Measurements from ENCODE around the gene EDARADD. TPM values are rescaled to one million over a fixed set of nuclear protein-coding genes. Genes with fewer than 3 reads are reported as not detected.

The EDARADD gene
- total RNA-seq (2021; ENCODE audit: unreplicated experiment) (0.30 TPM), Bru-seq, nascent RNA (percentile 11 among the genes with signal in this experiment), BruChase-seq, experiment 1, labeled RNA remaining after a 6-hour chase (percentile 11 among the genes with signal in this experiment), BruChase-seq, experiment 2, labeled RNA remaining after a 2-hour chase (percentile 11 among the genes with signal in this experiment)
- polyA plus RNA-seq (2012) = 0.02 and 0.10 TPM in 2 replicates
- long read RNA-seq = 0 reads

DNA sequence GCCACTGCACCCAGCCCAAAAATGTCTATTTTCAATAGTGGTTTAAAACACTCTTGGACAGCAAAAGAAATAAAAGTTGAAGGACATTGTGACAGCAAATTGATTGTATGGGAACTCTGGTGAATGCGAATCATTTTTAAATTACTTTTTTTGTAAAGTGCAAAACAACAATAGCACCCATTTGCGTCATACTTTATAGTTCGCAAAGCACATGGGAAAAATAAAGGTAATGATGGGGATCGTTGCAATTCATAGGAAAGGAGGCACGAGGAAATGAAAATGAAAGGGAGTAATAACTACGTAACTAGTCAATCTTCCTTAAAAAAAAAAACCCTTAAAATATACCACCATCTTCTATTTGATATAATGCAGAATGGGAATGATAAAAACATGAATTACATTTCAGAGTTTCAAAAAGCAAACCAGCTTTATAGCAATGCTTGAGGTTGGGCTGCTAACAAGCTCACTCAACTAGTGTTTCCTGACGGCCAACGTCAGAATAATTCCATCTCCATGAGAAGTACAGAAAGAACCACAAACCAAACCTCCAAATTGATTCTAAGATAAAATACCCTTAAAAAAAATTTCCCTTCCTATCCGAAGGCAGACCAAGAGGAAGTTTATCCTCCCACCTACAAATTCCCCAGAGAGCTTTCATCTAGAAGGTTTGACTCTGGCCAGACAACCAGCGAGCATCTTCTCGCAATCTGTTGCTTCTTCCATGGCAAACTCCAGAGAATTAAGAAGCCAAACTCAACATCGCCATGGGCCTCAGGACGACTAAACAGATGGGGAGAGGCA is at the start of gene EDARADD:
TSS of gene EDARADD (plus strand) at position 606 of the 801 bp plus-strand sequence. CDS start at position 765, 159 bp downstream.
- ChIA-PET CTCF (interaction anchor here (1.0 kb wide), 1 partner anchor 12 kb away, joined by 4 read pairs; no protein-coding TSS in a partner anchor), RAD21 (ENCODE audit: low non-redundant PET in 1 of 2, low total read pairs in 2 of 2, uncharacterized antibody in 2 of 2, unreplicated experiment in 2 of 2) (no interaction called here), POLR2A (no interaction called here)
- Histone ChIP-seq H2AFZ (ENCODE audit: low read depth, low read length, poor library complexity, severe bottlenecking) (no peak within 1 kb of the TSS), H3K9ac (ENCODE audit: low read length) (no peak within 1 kb of the TSS), H3K9me3 (ENCODE audit: control insufficient read depth in 1 of 2, insufficient read depth in 1 of 2, low read depth in 1 of 2, low read length in 2 of 2) (no peaks in the 10 kb centered on the region), H3K4me1 (ENCODE audit: control insufficient read depth in 1 of 2, insufficient read depth in 2 of 2, low read length in 2 of 2) (no peaks in the 10 kb centered on the region), H3K4me2 (ENCODE audit: low read length) (no peak within 1 kb of the TSS), H3K27ac (ENCODE audit: low read depth, low read length) (no peak within 1 kb of the TSS), H3K36me3 (ENCODE audit: control insufficient read depth in 1 of 2, insufficient read depth in 2 of 2, low read length in 2 of 2) (no peaks in the 10 kb centered on the region), H3K79me2 (ENCODE audit: insufficient read depth, low read length) (no peaks in the 10 kb centered on the region), H4K20me1 (ENCODE audit: insufficient read depth) (no peaks in the 10 kb centered on the region), H3K9me2 (ENCODE audit: insufficient read depth) (no peaks in the 10 kb centered on the region), H3K27me3 (ENCODE audit: insufficient read depth, low read length) (no peaks in the 10 kb centered on the region), H3K4me3 (replicated peaks in 1 of 2; ENCODE audit: low read depth in 1 of 2, low read length in 2 of 2) (no peak within 1 kb of the TSS)
- intact Hi-C loops (cut with micrococcal nuclease) = no loop called here
- ATAC-seq = no peak
- BruUV-seq (replicated peaks) = no TSS peak
- DNase-seq (ENCODE audit: low read depth, low spot score) = no peak
- no peak for TF ChIP-seq TCF7L2 (IDR thresholded peaks at IDR 0.05; ENCODE audit: borderline replicate concordance, extremely low read depth, insufficient read depth, insufficient read length)
- TF ChIP-seq EGR1 (IDR thresholded peaks at IDR 0.05; ENCODE audit: low read depth) = no peak
- TF ChIP-seq EZH2phosphoT487 (IDR thresholded peaks at IDR 0.05; ENCODE audit: borderline replicate concordance) = no peak
- TF ChIP-seq CEBPB (IDR thresholded peaks at IDR 0.05; ENCODE audit: low read depth) = no peak
- TF ChIP-seq EZH2 (IDR thresholded peaks at IDR 0.05) = no peak
- no peak for TF ChIP-seq ZFX (IDR thresholded peaks at IDR 0.05)
- TF ChIP-seq POLR2AphosphoS5 (IDR thresholded peaks at IDR 0.05; ENCODE audit: low read depth, low read length) = no peak
- no peak for TF ChIP-seq SP1 (IDR thresholded peaks at IDR 0.05; ENCODE audit: low read depth)

DNA sequence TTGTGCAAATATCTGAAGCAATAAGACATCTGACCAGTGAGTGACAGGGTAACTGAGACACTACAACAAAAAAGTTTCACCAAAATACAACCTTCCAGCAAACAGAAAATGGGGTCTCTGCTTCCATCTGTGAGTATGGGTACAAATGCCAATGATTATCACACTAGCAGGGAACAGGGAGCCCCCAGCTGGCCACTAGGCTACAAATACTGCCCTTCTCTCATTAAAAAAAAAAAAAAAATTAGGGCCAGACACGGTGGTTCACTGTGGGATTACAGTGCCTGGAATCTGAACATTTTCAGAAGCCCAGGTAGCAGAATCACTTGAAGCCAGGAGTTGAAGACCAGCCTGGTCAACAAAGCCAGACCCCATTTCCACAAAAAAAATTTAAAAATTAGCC is 48.4 kb upstream of the EDARADD start:
- no TSS peak for BruUV-seq (replicated peaks)
- ATAC-seq (peak; percentile 81), DNase-seq (ENCODE audit: low read depth, low spot score) (no peak)
- intact Hi-C loops (cut with micrococcal nuclease) = no loop called here
- ChIA-PET CTCF (interaction anchor here (0.8 to 0.9 kb wide), 2 partner anchors 18 to 187 kb away, joined by 3 read pairs; no protein-coding TSS in a partner anchor), RAD21 (ENCODE audit: low non-redundant PET in 1 of 2, low total read pairs in 2 of 2, uncharacterized antibody in 2 of 2, unreplicated experiment in 2 of 2) (no interaction called here), POLR2A (no interaction called here)
- H3K9ac ChIP-seq (ENCODE audit: low read length) = no peak overlapping the region
- no peaks in the 10 kb centered on the region for H3K4me1 ChIP-seq (ENCODE audit: control insufficient read depth in 1 of 2, insufficient read depth in 2 of 2, low read length in 2 of 2)
- H4K20me1 ChIP-seq (ENCODE audit: insufficient read depth) = no peaks in the 10 kb centered on the region
- H3K9me2 ChIP-seq (ENCODE audit: insufficient read depth) = no peaks in the 10 kb centered on the region
- H3K4me3 ChIP-seq (replicated peaks in 1 of 2; ENCODE audit: low read depth in 1 of 2, low read length in 2 of 2) = no peak overlapping the region
- H2AFZ ChIP-seq (ENCODE audit: low read depth, low read length, poor library complexity, severe bottlenecking) = no peak overlapping the region
- no peak overlapping the region for H3K4me2 ChIP-seq (ENCODE audit: low read length)
- H3K36me3 ChIP-seq (ENCODE audit: control insufficient read depth in 1 of 2, insufficient read depth in 2 of 2, low read length in 2 of 2) = no peaks in the 10 kb centered on the region
- H3K9me3 ChIP-seq (ENCODE audit: control insufficient read depth in 1 of 2, insufficient read depth in 1 of 2, low read depth in 1 of 2, low read length in 2 of 2) = no peaks in the 10 kb centered on the region
- H3K27ac ChIP-seq (ENCODE audit: low read depth, low read length) = no peak overlapping the region
- no peaks in the 10 kb centered on the region for H3K79me2 ChIP-seq (ENCODE audit: insufficient read depth, low read length)
- no peaks in the 10 kb centered on the region for H3K27me3 ChIP-seq (ENCODE audit: insufficient read depth, low read length)
- no peak for TF ChIP-seq SIN3A (IDR thresholded peaks at IDR 0.05; ENCODE audit: low read depth)
- no peak for TF ChIP-seq SRF (IDR thresholded peaks at IDR 0.05; ENCODE audit: low read depth)
- TF ChIP-seq, protein P1, sequence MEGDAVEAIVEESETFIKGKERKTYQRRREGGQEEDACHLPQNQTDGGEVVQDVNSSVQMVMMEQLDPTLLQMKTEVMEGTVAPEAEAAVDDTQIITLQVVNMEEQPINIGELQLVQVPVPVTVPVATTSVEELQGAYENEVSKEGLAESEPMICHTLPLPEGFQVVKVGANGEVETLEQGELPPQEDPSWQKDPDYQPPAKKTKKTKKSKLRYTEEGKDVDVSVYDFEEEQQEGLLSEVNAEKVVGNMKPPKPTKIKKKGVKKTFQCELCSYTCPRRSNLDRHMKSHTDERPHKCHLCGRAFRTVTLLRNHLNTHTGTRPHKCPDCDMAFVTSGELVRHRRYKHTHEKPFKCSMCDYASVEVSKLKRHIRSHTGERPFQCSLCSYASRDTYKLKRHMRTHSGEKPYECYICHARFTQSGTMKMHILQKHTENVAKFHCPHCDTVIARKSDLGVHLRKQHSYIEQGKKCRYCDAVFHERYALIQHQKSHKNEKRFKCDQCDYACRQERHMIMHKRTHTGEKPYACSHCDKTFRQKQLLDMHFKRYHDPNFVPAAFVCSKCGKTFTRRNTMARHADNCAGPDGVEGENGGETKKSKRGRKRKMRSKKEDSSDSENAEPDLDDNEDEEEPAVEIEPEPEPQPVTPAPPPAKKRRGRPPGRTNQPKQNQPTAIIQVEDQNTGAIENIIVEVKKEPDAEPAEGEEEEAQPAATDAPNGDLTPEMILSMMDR (IDR thresholded peaks at IDR 0.05 in 2 of 3, conservative IDR thresholded peaks at IDR 0.05 in 1 of 3; ENCODE audit: borderline replicate concordance in 1 of 3, insufficient read depth in 1 of 3, low read depth in 2 of 3, low read length in 2 of 3) = peak; percentile 22 to 37 (median 32); a peak in 4 of 6 replicates
- TF ChIP-seq ZFX (IDR thresholded peaks at IDR 0.05) = no peak
- TF ChIP-seq, protein P2, sequence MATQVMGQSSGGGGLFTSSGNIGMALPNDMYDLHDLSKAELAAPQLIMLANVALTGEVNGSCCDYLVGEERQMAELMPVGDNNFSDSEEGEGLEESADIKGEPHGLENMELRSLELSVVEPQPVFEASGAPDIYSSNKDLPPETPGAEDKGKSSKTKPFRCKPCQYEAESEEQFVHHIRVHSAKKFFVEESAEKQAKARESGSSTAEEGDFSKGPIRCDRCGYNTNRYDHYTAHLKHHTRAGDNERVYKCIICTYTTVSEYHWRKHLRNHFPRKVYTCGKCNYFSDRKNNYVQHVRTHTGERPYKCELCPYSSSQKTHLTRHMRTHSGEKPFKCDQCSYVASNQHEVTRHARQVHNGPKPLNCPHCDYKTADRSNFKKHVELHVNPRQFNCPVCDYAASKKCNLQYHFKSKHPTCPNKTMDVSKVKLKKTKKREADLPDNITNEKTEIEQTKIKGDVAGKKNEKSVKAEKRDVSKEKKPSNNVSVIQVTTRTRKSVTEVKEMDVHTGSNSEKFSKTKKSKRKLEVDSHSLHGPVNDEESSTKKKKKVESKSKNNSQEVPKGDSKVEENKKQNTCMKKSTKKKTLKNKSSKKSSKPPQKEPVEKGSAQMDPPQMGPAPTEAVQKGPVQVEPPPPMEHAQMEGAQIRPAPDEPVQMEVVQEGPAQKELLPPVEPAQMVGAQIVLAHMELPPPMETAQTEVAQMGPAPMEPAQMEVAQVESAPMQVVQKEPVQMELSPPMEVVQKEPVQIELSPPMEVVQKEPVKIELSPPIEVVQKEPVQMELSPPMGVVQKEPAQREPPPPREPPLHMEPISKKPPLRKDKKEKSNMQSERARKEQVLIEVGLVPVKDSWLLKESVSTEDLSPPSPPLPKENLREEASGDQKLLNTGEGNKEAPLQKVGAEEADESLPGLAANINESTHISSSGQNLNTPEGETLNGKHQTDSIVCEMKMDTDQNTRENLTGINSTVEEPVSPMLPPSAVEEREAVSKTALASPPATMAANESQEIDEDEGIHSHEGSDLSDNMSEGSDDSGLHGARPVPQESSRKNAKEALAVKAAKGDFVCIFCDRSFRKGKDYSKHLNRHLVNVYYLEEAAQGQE (IDR thresholded peaks at IDR 0.05; ENCODE audit: low read depth) = no peak
- peak; percentile 60 for TF ChIP-seq RAD21 (IDR thresholded peaks at IDR 0.05; ENCODE audit: low read depth)
- TF ChIP-seq EZH2 (IDR thresholded peaks at IDR 0.05) = no peak
- no peak for TF ChIP-seq FOSL1 (IDR thresholded peaks at IDR 0.05; ENCODE audit: low read depth)
- no peak for TF ChIP-seq EZH2phosphoT487 (IDR thresholded peaks at IDR 0.05; ENCODE audit: borderline replicate concordance)

Data from HCT116 (cell line).